PC-3 (cell line): Measurements from ENCODE around the gene WLS.

Experiments used
- CTCF ChIP-seq: fragments of 300-600 bp; sonication (generic); conservative IDR thresholded peaks from 2 replicates; pipeline ENCODE4 v1.5.1; 2017; ENCODE audit warnings: antibody characterized with exemption, low read depth, mild to moderate bottlenecking, low read length
- EZH2 ChIP-seq: fragments of 300-600 bp; sonication (generic); IDR thresholded peaks from one replicate; pipeline ENCODE4 v1.6.1; 2017; ENCODE audit warnings: antibody characterized with exemption, mild to moderate bottlenecking, low read length; ENCODE audit not compliant: unreplicated experiment
- EZH2phosphoT487 ChIP-seq: fragments of 300-600 bp; sonication (generic); IDR thresholded peaks from 2 replicates; pipeline ENCODE4 v1.6.1; 2018; ENCODE audit warnings: mild to moderate bottlenecking, antibody characterized with exemption, low read length, borderline replicate concordance

GRCh38 chr1:68107771-68108170 lies 124.6 kb downstream of the WLS start:
- no peak for TF ChIP-seq CTCF
- TF ChIP-seq EZH2, result no peak
- TF ChIP-seq EZH2phosphoT487, result no peak
